ENCODE data around the gene SERINC2.

Gene SERINC2

DNA sequence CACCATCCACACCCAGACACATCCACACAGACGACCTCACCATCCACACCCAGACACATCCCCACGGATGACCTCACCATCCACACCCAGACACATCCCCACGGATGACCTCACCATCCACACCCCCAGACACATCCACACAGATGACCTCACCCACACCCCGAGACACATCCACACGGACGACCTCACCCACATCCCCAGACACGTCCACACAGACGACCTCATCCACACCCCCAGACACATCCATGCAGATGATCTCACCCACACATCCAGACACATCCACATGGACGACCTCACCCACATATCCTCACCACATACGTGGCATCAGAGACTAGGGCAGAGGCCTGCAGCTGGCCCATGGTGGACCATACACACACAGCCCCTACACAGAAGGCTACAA lies 25.4 kb upstream of the SERINC2 start:
- H3K27ac ChIP-seq: no peak overlapping the region
- TF ChIP-seq, protein P1, sequence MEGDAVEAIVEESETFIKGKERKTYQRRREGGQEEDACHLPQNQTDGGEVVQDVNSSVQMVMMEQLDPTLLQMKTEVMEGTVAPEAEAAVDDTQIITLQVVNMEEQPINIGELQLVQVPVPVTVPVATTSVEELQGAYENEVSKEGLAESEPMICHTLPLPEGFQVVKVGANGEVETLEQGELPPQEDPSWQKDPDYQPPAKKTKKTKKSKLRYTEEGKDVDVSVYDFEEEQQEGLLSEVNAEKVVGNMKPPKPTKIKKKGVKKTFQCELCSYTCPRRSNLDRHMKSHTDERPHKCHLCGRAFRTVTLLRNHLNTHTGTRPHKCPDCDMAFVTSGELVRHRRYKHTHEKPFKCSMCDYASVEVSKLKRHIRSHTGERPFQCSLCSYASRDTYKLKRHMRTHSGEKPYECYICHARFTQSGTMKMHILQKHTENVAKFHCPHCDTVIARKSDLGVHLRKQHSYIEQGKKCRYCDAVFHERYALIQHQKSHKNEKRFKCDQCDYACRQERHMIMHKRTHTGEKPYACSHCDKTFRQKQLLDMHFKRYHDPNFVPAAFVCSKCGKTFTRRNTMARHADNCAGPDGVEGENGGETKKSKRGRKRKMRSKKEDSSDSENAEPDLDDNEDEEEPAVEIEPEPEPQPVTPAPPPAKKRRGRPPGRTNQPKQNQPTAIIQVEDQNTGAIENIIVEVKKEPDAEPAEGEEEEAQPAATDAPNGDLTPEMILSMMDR (conservative IDR thresholded peaks at IDR 0.05): no peak

DNA sequence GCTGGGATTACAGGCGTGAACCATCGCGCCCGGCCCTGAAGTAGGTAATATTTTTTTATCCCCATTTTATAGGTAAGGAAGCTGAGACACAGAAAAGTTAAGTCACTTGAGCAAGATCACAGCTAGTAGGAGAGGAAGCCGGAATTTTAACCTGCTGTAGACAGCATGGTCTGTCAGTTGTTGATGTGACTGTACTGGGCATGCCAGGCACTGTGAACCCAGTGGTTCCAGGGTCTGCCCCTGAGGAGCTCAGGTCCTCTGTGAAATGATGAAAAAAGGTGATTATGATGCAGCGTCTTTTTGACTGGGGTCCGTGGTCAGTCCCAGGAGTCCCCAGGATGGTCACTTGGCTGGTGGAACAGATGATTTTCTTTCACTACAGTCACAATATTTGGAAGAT lies 23.4 kb upstream of the SERINC2 start:
- H3K27ac ChIP-seq: peak overlapping the region; percentile 38; the same call in 1 of the 2 replicates
- TF ChIP-seq, protein P1 (conservative IDR thresholded peaks at IDR 0.05): no peak

DNA sequence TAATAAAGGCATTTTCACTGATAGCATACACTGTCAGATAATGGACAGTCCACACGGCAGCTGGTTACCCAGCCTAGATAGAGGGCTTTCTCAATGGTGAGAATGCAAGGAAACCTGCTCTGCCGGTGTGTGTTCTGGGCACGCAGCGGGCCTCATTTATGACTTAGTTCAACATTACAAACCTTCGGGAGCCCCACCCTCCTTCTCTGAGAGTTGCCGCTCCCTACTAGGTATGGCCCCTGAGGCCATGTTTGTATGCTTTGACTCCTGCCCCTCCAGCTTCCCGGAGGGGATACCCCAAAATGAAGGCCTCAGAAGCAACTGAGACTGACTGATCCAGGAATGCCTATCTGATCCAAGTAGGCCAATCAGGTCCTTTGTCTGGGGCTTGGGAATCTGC lies 22.9 kb upstream of the SERINC2 start:
- TF ChIP-seq, protein P1 (conservative IDR thresholded peaks at IDR 0.05): no peak
- H3K27ac ChIP-seq: peak overlapping the region; percentile 38

DNA sequence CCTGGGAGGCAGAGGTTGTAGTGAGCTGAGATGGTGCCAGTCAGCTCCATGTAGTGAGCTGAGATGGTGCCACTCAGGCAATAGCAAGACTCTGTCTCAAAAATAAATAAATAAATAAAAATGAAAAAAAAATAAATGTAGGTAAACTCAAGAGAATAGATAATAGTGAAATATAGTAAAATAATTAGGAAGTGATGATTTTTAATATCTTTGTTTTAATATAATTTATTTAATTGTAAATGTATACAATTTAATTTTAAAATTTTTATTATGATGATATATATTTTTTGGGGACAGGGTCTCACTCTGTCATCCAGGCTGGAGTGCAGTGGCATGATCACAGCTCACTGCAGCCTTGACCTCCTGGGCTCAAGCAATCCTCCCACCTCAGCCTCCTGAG lies 19.6 kb upstream of the SERINC2 start:
- TF ChIP-seq, protein P1 (conservative IDR thresholded peaks at IDR 0.05): no peak
- H3K27ac ChIP-seq: no peak overlapping the region

DNA sequence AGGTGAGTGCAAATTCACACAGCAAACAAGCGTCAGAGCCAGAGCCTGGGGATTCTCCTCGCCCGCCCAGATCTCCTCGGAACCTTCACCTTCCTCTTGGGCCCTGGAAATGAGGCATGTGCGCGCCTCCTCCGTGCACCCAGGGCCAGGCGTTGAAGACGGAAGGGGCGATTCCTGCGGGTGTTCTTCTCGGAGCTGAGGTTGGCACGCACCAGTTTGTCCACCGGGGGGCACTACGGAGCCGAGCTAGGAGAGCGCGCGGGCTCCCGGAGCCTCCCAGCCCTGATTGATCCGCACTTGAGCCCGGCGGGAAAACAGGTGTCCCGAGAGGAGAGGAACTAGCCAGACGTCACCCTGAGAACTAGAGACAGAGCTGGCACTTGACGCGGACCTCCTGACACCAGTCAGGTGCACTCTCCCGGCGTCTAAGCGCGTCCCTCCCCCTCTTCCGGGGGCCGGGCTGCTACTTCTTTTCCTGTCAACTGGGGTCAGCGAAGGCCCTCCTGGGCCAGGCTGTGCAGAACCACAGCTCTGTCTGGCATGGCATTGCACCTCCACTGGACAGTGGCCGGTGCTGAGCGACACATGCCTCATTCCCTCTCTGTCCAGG lies 18.3 kb upstream of the SERINC2 start:
- H3K27ac ChIP-seq: peak overlapping the region; percentile 48; the same call in 1 of the 2 replicates
- TF ChIP-seq, protein P1 (conservative IDR thresholded peaks at IDR 0.05): peak; percentile 93

DNA sequence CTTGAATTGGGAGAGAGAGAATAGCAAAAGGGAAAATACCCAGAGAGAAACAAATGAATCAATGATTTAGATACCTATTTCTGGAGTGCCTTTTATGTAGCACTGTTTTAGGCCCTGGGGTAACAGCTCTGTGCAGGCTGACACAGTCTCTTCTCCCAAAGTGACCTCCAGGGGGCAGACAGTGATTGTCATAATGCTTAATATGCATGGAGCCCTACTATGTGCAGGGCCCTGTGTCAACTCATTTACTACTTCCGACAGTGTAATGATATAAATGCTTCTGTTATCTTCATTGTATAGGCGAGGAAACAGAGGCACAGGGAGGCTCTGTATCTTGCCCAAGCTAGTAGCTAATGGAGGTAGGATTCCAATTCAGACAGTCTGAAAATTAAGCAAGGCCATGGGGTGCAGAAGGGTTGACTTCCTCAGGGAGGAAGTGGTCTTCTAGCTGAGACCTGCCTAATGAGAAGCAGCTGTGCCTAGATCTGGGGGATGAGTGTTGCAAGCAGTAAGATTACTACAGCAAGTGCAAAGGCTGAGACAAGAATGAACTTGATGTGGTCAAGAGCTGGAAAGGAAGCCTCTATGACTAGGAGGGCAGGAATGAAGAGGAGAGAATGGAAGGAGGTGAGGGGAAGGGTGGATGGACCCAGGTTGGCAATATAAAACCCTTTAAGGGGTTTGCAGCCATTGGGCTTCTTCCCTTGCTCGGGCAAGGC lies 16.2 kb upstream of the SERINC2 start:
- TF ChIP-seq, protein P1 (conservative IDR thresholded peaks at IDR 0.05): peak; percentile 12; the same call in 1 of the 2 replicates
- no peak overlapping the region for H3K27ac ChIP-seq

DNA sequence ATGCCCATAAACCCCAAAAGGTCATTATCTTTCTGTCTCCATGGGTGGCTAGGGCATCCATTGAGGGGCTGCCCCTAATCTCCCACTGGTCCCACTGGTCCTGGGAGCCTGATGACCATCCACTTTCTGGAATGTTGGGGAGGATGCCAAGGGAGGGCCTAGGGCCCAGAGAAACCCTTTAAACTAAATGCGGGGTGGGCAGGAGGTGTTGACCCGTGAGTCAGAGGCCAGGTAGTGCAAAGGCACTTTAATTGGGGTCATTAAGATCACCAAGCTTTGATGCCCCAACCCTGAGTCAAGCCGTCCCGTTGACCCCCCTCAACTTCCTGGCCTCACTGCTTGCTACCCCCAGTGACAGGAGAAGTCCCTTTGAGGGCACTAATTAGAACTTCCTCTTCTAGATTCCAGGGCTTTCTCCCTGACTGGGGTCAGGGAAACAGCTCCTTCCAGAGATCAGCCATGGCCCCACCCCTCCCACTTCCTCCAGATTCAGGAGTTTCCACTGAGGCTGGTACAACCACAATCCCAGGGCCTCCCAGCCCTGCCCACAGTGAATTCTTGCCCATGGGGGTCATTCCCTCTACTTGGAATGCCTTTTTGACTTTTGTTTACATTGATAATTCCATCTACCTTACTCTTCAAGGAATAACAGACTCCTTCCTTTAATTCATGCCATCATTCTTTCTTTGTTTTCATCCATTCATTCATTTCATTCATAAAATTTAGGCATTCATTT lies 15.5 kb upstream of the SERINC2 start:
- TF ChIP-seq, protein P1 (conservative IDR thresholded peaks at IDR 0.05): no peak
- no peak overlapping the region for H3K27ac ChIP-seq

All from VCaP (cell line).